A172 (cell line): Measurements from ENCODE around the gene KLHL29. TPM values are rescaled to one million over a fixed set of nuclear protein-coding genes. Genes with fewer than 3 reads are reported as not detected.

Experiments used
- DNase-seq: peaks from one replicate; pipeline ENCODE4 v3.0.0-alpha.2; 2015; ENCODE audit warnings: low spot score
- total RNA-seq: library from RNA; depleted of rRNA; stranded (reverse); fragments of >200 nt; shearing (Covaris generic); gene quantifications from 2 replicates; pipeline ENCODE4 v1.2.3, GENCODE V29; 2014

KLHL29 gene
- total RNA-seq, 1 experiment from 2014 or later = 0.76 TPM

DNA sequence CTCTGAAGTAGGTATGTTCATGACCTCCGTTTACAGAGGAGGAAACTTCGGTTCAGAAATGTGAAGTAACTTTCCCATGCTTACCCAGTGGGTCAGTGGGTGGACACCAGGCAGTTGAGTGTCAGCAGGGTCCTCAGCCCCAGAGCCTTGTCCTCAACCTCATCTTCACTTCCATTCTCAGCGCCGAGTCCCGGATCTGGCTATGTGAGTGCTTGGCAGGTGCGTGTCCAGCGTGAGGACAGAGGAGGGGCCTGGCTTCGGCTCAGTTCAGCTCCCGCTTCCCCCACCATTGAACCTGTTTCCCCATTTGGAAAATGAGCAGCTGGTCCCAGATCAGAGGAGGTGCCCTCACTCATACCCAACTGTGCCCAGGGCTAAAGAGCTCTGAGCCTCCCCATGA, 274.3 kb downstream of the KLHL29 start:
- no peak for DNase-seq

- DNase-seq = no peak
These were observed 274.8 kb downstream of the KLHL29 start for GRCh38 chr2:23659773-23660172.

GRCh38 chr2:23660237-23660636, 275.3 kb downstream of the KLHL29 start:
- no peak for DNase-seq

GRCh38 chr2:23661276-23662050, 276.5 kb downstream of the KLHL29 start:
- no peak for DNase-seq

- DNase-seq = no peak
These were observed 277.5 kb downstream of the KLHL29 start for GRCh38 chr2:23662466-23662865.

DNA sequence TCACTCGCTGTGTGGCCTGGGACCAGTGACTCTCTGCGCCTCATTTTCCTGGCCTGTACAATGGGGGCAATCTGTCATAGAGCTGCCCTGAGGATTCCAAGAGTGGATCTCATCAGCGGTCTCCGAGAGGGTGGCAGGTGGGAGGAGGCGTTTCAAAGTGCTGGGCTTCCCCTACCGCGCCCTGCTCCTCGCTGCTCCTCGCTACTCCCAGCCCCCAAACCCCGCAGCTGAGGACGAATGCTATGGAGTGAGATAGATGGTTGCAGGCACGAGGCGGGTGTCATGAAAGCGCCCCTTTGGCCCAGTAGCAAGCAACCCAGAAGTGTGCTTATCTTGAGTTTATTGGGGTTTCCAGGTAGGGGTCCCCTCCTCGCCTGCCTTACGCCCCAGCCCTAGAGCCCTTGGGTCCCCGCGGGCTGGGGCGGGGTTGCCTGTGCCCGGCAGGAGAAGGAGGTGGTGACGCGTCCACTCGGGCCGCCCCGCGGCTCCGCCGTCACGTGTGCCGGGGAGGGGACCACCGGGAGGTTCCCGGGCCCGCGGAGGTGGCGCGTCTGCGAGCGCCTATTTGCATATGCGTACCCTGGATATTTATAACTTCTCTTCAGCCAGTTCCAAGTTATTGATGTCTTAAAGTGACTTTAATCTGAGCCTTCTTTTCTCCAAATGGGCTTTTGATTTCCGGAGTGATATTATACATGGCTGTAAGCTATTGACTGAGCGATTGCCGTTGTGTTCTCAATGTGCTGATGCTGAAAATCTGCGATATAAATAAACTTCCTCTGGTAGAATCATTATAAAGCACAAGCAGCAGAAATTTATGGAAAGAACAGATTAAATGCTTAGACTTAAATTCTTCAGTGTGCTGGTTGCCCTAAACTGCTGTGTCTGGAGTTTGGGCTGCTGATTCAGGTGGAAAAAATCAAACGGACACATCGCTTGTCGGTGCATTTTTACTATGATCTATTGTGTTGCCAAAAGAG, 278.3 kb downstream of the KLHL29 start:
- no peak for DNase-seq

GRCh38 chr2:23664066-23664788, 279.2 kb downstream of the KLHL29 start:
- DNase-seq = no peak

GRCh38 chr2:23666241-23666979, 281.4 kb downstream of the KLHL29 start:
- no peak for DNase-seq

- DNase-seq = no peak
These were observed 282.0 kb downstream of the KLHL29 start for GRCh38 chr2:23666980-23667357.

DNA sequence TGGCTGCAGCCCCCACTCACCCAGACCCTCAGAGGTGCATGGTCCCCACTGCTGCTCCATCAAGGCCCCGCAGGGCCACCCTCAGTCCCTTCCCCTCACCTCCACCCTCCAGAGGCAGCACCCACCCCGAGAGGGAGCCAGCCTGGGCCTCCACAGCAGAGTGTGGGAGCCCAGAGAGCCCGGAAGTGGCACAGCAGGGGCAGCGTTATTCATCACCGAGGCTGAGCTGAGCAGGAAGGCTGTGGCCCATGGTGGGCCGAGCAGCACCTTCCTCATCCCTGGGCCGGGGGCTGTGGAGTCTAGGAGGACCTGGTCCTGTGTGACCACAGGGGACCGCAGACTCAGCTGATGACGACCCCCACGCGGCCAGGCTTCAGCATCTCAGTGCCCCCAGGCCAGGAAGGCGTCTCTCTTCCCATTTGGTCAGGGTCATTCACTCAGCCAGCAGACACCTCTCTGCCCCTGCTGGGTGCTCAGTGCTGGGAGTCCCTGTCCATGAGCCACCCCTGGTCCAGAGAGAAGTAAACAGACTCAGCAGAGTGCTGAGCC, 283.9 kb downstream of the KLHL29 start:
- DNase-seq = no peak

GRCh38 chr2:23669413-23670244, 284.6 kb downstream of the KLHL29 start:
- no peak for DNase-seq

- DNase-seq = no peak
These were observed 285.2 kb downstream of the KLHL29 start for GRCh38 chr2:23670245-23670592.

DNA sequence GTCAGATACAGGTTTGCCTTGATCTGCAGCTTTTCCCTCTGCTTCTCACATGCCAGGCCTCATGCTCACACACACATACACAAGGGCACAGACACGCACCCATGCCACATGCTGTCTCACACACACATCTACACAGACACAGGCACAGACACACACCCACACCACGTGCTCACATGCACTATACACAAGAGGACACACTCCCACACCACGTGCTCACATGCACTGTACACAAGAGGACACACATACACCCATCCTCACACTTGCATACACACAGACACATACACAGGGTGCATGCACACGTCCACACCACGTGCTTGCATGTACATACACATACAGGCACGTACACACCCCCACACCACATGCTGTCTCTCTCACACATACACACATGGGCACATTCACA, 288.1 kb downstream of the KLHL29 start:
- no peak for DNase-seq

GRCh38 chr2:23673830-23674679, 289.1 kb downstream of the KLHL29 start:
- peak; percentile 27 for DNase-seq

GRCh38 chr2:23675506-23675905, 290.5 kb downstream of the KLHL29 start:
- DNase-seq = no peak

- no peak for DNase-seq
These were observed 292.9 kb downstream of the KLHL29 start for GRCh38 chr2:23677836-23678235.

- no peak for DNase-seq
These were observed 294.1 kb downstream of the KLHL29 start for GRCh38 chr2:23679044-23679443.

- DNase-seq = no peak
These were observed 296.0 kb downstream of the KLHL29 start for GRCh38 chr2:23680951-23681350.
